SK-N-SH treated with all-trans-retinoic acid at 6 μM for 48 hours (cell line): ENCODE data around the gene SNN.

Experiments
- ATAC-seq: fragments of 200-7000 bp; cut with Tn5 transposase; 3 replicates; pipeline ENCODE4 v1.9.1; 2020; ENCODE audit warnings: mild to moderate bottlenecking, moderate library complexity
- ARNTL ChIP-seq: fragments of 450-650 bp; formaldehyde crosslinking; IDR thresholded peaks from 2 replicates; pipeline ENCODE4 v1.5.0; 2020; ENCODE audit warnings: low read depth, mild to moderate bottlenecking, moderate library complexity, borderline replicate concordance
- BACH2 ChIP-seq: fragments of 250-450 bp; sonication (Bioruptor Pico); IDR thresholded peaks from 2 replicates; pipeline ENCODE4 v1.9.0; 2021; ENCODE audit warnings: mild to moderate bottlenecking, borderline replicate concordance
- CSDC2 ChIP-seq: fragments of 250-450 bp; sonication (Bioruptor Pico); IDR thresholded peaks from 2 replicates; pipeline ENCODE4 v1.5.0; 2020; ENCODE audit warnings: mild to moderate bottlenecking, moderate library complexity
- ESRRG ChIP-seq: fragments of 250-450 bp; sonication (Bioruptor Pico); IDR thresholded peaks from 2 replicates; pipeline ENCODE4 v1.6.1; 2021; ENCODE audit warnings: mild to moderate bottlenecking
- ISL1 ChIP-seq: fragments of 250-450 bp; sonication (Bioruptor Pico); IDR thresholded peaks from 2 replicates; pipeline ENCODE4 v2.1.2; 2022; ENCODE audit warnings: mild to moderate bottlenecking, moderate library complexity
- OSR1 ChIP-seq: fragments of 250-450 bp; sonication (Bioruptor Pico); IDR thresholded peaks from 2 replicates; pipeline ENCODE4 v1.8.0; 2022; ENCODE audit warnings: moderate library complexity, mild to moderate bottlenecking, inconsistent platforms
- PPARA ChIP-seq: fragments of 250-450 bp; sonication (Bioruptor Pico); IDR thresholded peaks from 2 replicates; pipeline ENCODE4 v1.5.0; 2020; ENCODE audit warnings: mild to moderate bottlenecking, borderline replicate concordance
- RARB ChIP-seq: fragments of 250-450 bp; sonication (Bioruptor Pico); IDR thresholded peaks from 2 replicates; pipeline ENCODE4 v1.8.0; 2021; ENCODE audit warnings: mild to moderate bottlenecking, moderate library complexity
- SNAI2 ChIP-seq: fragments of 250-450 bp; sonication (Bioruptor Pico); IDR thresholded peaks from 2 replicates; pipeline ENCODE4 v1.5.0; 2020; ENCODE audit warnings: mild to moderate bottlenecking, moderate library complexity
- TOX ChIP-seq: fragments of 250-450 bp; sonication (Bioruptor Pico); IDR thresholded peaks from 2 replicates; pipeline ENCODE4 v1.8.0; 2021; ENCODE audit warnings: mild to moderate bottlenecking, moderate library complexity, borderline replicate concordance
- ZC3H10 ChIP-seq: fragments of 250-450 bp; sonication (Bioruptor Pico); IDR thresholded peaks from 2 replicates; pipeline ENCODE4 v1.5.1; 2021; ENCODE audit warnings: mild to moderate bottlenecking, moderate library complexity
- ZFP3 ChIP-seq: fragments of 250-450 bp; sonication (Bioruptor Pico); IDR thresholded peaks from 2 replicates; pipeline ENCODE4 v1.5.0; 2020; ENCODE audit warnings: mild to moderate bottlenecking, moderate library complexity
- ZFP30 ChIP-seq: fragments of 450-650 bp; formaldehyde crosslinking; IDR thresholded peaks from 2 replicates; pipeline ENCODE4 v1.5.0; 2022; ENCODE audit warnings: mild to moderate bottlenecking, moderate library complexity
- ZNF8 ChIP-seq: fragments of 450-650 bp; formaldehyde crosslinking; IDR thresholded peaks from 2 replicates; pipeline ENCODE4 v1.5.0; 2020; ENCODE audit warnings: mild to moderate bottlenecking, moderate library complexity
- TF ChIP-seq, protein P1 (sequence below): fragments of 250-450 bp; sonication (Bioruptor Pico); IDR thresholded peaks from 2 replicates; pipeline ENCODE4 v1.5.1; 2021; ENCODE audit warnings: mild to moderate bottlenecking, moderate library complexity
- TF ChIP-seq, protein P2 (sequence below): fragments of 250-450 bp; sonication (Bioruptor Pico); IDR thresholded peaks from 2 replicates; pipeline ENCODE4 v1.8.0; 2021; ENCODE audit warnings: low read depth, mild to moderate bottlenecking, moderate library complexity, borderline replicate concordance
- TF ChIP-seq, protein P3 (sequence below): fragments of 250-450 bp; sonication (Bioruptor Pico); IDR thresholded peaks from 2 replicates; pipeline ENCODE4 v1.5.0; 2020; ENCODE audit warnings: mild to moderate bottlenecking, moderate library complexity
- TF ChIP-seq, protein P4 (sequence below): fragments of 250-450 bp; sonication (Bioruptor Pico); IDR thresholded peaks from 2 replicates; pipeline ENCODE4 v1.5.1; 2020; ENCODE audit warnings: low read depth, mild to moderate bottlenecking, moderate library complexity
- TF ChIP-seq, protein P5 (sequence below): fragments of 250-450 bp; sonication (Bioruptor Pico); IDR thresholded peaks from 2 replicates; pipeline ENCODE4 v1.8.0; 2020; ENCODE audit warnings: mild to moderate bottlenecking, moderate library complexity, borderline replicate concordance

SNN gene

DNA sequence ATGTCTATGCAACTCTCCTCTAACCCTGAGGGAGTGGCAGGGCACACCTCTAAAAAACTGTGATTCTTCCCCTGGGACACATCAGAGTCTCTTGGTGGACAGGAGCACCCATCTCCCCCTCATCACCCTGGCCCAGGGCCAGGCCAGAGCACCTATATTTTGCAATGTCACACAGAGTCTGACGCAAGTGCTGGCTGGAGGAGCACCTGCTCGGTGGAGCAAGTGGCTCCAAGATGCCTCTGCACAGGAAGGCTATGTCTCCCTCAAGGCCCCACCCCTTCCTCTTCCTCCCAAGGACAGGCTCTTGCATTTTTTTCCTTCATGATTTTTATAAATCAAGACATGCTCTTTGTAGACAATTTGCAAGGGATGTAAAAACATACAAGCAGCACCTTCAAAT, 13.3 kb downstream of the SNN start:
- no peak for ATAC-seq
- no peak for TF ChIP-seq ZFP30
- TF ChIP-seq, protein P1, sequence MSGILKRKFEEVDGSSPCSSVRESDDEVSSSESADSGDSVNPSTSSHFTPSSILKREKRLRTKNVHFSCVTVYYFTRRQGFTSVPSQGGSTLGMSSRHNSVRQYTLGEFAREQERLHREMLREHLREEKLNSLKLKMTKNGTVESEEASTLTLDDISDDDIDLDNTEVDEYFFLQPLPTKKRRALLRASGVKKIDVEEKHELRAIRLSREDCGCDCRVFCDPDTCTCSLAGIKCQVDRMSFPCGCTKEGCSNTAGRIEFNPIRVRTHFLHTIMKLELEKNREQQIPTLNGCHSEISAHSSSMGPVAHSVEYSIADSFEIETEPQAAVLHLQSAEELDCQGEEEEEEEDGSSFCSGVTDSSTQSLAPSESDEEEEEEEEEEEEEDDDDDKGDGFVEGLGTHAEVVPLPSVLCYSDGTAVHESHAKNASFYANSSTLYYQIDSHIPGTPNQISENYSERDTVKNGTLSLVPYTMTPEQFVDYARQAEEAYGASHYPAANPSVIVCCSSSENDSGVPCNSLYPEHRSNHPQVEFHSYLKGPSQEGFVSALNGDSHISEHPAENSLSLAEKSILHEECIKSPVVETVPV: no peak
- TF ChIP-seq, protein P2, sequence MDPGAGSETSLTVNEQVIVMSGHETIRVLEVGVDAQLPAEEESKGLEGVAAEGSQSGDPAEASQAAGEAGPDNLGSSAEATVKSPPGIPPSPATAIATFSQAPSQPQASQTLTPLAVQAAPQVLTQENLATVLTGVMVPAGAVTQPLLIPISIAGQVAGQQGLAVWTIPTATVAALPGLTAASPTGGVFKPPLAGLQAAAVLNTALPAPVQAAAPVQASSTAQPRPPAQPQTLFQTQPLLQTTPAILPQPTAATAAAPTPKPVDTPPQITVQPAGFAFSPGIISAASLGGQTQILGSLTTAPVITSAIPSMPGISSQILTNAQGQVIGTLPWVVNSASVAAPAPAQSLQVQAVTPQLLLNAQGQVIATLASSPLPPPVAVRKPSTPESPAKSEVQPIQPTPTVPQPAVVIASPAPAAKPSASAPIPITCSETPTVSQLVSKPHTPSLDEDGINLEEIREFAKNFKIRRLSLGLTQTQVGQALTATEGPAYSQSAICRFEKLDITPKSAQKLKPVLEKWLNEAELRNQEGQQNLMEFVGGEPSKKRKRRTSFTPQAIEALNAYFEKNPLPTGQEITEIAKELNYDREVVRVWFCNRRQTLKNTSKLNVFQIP (CRISPR knock-in tag): no peak
- no peak for TF ChIP-seq ZC3H10
- no peak for TF ChIP-seq ARNTL (CRISPR knock-in tag)
- no peak for TF ChIP-seq SNAI2 (CRISPR knock-in tag)
- TF ChIP-seq, protein P3, sequence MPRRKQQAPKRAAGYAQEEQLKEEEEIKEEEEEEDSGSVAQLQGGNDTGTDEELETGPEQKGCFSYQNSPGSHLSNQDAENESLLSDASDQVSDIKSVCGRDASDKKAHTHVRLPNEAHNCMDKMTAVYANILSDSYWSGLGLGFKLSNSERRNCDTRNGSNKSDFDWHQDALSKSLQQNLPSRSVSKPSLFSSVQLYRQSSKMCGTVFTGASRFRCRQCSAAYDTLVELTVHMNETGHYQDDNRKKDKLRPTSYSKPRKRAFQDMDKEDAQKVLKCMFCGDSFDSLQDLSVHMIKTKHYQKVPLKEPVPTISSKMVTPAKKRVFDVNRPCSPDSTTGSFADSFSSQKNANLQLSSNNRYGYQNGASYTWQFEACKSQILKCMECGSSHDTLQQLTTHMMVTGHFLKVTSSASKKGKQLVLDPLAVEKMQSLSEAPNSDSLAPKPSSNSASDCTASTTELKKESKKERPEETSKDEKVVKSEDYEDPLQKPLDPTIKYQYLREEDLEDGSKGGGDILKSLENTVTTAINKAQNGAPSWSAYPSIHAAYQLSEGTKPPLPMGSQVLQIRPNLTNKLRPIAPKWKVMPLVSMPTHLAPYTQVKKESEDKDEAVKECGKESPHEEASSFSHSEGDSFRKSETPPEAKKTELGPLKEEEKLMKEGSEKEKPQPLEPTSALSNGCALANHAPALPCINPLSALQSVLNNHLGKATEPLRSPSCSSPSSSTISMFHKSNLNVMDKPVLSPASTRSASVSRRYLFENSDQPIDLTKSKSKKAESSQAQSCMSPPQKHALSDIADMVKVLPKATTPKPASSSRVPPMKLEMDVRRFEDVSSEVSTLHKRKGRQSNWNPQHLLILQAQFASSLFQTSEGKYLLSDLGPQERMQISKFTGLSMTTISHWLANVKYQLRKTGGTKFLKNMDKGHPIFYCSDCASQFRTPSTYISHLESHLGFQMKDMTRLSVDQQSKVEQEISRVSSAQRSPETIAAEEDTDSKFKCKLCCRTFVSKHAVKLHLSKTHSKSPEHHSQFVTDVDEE (CRISPR knock-in tag): no peak
- no peak for TF ChIP-seq CSDC2 (CRISPR knock-in tag)
- no peak for TF ChIP-seq ESRRG (CRISPR knock-in tag)
- TF ChIP-seq, all 23 proteins: peak for 0

DNA sequence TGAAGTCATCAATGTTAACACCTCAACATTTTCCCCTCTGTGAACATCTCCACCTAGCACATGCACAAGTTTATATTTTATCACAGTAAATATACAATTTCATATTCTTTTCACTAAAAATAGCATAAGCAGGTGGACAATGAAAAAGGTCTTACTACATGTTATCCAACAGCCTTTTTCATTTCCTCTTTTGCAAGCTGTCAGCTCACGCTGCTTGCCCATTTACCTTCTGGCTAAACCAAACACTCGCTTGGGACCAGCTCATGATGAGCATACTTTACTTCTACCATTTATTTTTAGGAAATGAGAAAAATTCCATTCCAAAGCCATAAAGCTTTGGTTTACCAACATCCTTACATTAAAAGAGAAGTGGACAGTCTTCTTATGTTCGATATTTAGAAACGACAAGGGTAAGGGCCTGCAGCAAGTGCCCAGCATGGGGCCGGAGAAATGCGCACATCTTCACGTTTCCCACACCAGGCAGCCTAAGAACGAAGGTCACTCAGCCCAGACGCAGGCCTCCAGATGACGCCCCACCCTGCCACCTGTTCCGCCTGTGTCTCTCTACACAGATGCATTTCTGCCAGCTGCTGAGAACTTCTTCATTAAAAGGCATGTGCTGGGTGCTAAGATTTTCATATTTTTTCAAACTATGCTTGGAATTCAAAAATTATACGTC, 13.9 kb downstream of the SNN start:
- TF ChIP-seq, protein P2 (CRISPR knock-in tag): no peak
- TF ChIP-seq SNAI2 (CRISPR knock-in tag) (no peak), RARB (CRISPR knock-in tag) (no peak)
- TF ChIP-seq, protein P4, sequence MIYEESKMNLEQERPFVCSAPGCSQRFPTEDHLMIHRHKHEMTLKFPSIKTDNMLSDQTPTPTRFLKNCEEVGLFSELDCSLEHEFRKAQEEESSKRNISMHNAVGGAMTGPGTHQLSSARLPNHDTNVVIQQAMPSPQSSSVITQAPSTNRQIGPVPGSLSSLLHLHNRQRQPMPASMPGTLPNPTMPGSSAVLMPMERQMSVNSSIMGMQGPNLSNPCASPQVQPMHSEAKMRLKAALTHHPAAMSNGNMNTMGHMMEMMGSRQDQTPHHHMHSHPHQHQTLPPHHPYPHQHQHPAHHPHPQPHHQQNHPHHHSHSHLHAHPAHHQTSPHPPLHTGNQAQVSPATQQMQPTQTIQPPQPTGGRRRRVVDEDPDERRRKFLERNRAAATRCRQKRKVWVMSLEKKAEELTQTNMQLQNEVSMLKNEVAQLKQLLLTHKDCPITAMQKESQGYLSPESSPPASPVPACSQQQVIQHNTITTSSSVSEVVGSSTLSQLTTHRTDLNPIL (CRISPR knock-in tag): no peak
- ATAC-seq: no peak; the same call in 2 of the 3 replicates

DNA sequence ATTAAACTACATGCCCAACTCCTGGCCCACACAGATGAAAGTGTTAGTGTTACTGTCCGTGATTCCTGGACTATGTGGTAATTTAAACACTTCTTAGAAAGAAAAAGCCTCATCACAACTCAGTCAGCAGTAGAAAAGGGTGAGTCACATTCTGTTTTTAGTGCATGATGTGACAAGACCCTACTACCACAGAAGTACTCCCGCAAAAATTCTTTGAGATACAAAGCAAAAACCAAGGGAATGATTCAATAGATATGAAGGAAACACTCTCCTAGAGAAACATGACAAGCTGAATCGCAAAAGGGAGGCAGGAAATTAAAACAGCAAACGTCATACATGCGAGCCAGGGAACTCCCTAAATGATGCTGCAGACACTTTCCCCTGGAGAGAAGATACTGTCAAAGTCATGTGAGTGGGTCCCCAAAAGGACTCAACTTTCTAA, 14.4 kb downstream of the SNN start:
- TF ChIP-seq PPARA (CRISPR knock-in tag) (no peak), TOX (CRISPR knock-in tag) (no peak), ZC3H10 (no peak), ESRRG (CRISPR knock-in tag) (no peak), ZNF8 (CRISPR knock-in tag) (no peak), OSR1 (CRISPR knock-in tag) (no peak), ARNTL (CRISPR knock-in tag) (no peak), ISL1 (CRISPR knock-in tag) (no peak), ZFP3 (no peak), BACH2 (CRISPR knock-in tag) (no peak)
- TF ChIP-seq, protein P5, sequence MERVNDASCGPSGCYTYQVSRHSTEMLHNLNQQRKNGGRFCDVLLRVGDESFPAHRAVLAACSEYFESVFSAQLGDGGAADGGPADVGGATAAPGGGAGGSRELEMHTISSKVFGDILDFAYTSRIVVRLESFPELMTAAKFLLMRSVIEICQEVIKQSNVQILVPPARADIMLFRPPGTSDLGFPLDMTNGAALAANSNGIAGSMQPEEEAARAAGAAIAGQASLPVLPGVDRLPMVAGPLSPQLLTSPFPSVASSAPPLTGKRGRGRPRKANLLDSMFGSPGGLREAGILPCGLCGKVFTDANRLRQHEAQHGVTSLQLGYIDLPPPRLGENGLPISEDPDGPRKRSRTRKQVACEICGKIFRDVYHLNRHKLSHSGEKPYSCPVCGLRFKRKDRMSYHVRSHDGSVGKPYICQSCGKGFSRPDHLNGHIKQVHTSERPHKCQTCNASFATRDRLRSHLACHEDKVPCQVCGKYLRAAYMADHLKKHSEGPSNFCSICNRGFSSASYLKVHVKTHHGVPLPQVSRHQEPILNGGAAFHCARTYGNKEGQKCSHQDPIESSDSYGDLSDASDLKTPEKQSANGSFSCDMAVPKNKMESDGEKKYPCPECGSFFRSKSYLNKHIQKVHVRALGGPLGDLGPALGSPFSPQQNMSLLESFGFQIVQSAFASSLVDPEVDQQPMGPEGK (CRISPR knock-in tag): no peak
- TF ChIP-seq, protein P1: no peak
- peak; percentile 56 for ATAC-seq
